ENCODE measurements around the gene ALKBH5.

- TF ChIP-seq CREB1 (CRISPR knock-in tag; IDR thresholded peaks at IDR 0.05; ENCODE audit: low read depth): no peak
- TF ChIP-seq CTCF (conservative IDR thresholded peaks at IDR 0.05; ENCODE audit: low read depth in 2 of 2): no peak
- TF ChIP-seq ZNF462 (CRISPR knock-in tag; IDR thresholded peaks at IDR 0.05): no peak
- TF ChIP-seq POLR2AphosphoS5 (IDR thresholded peaks at IDR 0.05; ENCODE audit: low read depth): no peak
- TF ChIP-seq EZH2phosphoT487 (IDR thresholded peaks at IDR 0.05; ENCODE audit: unreplicated experiment): no peak
- TF ChIP-seq REST (IDR thresholded peaks at IDR 0.05; ENCODE audit: unreplicated experiment): no peak
- TF ChIP-seq EZH2 (IDR thresholded peaks at IDR 0.05; ENCODE audit: low read depth, unreplicated experiment): no peak
- TF ChIP-seq JUNB (IDR thresholded peaks at IDR 0.05; ENCODE audit: unreplicated experiment): no peak
- no peak for TF ChIP-seq ZNF331 (CRISPR knock-in tag; IDR thresholded peaks at IDR 0.05; ENCODE audit: low read depth)
- TF ChIP-seq, protein P1, sequence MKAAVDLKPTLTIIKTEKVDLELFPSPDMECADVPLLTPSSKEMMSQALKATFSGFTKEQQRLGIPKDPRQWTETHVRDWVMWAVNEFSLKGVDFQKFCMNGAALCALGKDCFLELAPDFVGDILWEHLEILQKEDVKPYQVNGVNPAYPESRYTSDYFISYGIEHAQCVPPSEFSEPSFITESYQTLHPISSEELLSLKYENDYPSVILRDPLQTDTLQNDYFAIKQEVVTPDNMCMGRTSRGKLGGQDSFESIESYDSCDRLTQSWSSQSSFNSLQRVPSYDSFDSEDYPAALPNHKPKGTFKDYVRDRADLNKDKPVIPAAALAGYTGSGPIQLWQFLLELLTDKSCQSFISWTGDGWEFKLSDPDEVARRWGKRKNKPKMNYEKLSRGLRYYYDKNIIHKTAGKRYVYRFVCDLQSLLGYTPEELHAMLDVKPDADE (IDR thresholded peaks at IDR 0.05): no peak
- no peak for TF ChIP-seq STAT1 (IDR thresholded peaks at IDR 0.05; ENCODE audit: unreplicated experiment)
These were observed 45.6 kb downstream of the ALKBH5 start for GRCh38 chr17:18229254-18229653.

Measured in GM23338 (cell line).